Neural progenitor cell (in vitro differentiated cells): ENCODE results near the gene RAD51B. TPM values are rescaled to one million over a fixed set of nuclear protein-coding genes. Genes with fewer than 3 reads are reported as not detected.

Experiments used
- DNase-seq: peaks from one replicate; pipeline ENCODE4 v3.0.0-alpha.2; 2016; ENCODE audit warnings: low spot score
- H2AFZ ChIP-seq: fragments of 200-600 bp; sonication (generic); replicated peaks from 2 replicates; pipeline ENCODE4 v1.6.1; 2016; ENCODE audit warnings: antibody characterized with exemption
- H3F3A ChIP-seq: fragments of 200-600 bp; sonication (generic); 2 replicates; pipeline ENCODE4 v1.6.1; 2016; ENCODE audit warnings: antibody characterized with exemption, low read depth
- H3K27ac ChIP-seq: fragments of 200-600 bp; sonication (generic); 2 replicates; pipeline ENCODE4 v1.5.1; 2016; ENCODE audit warnings: mild to moderate bottlenecking
- H3K27me3 ChIP-seq: fragments of 200-600 bp; sonication (generic); 2 replicates; pipeline ENCODE4 v1.6.1; 2016; ENCODE audit warnings: mild to moderate bottlenecking, moderate library complexity
- H3K36me3 ChIP-seq: fragments of 200-600 bp; sonication (generic); 2 replicates; pipeline ENCODE4 v1.5.1; 2016
- H3K4me1 ChIP-seq: fragments of 200-600 bp; sonication (generic); 2 replicates; pipeline ENCODE4 v1.6.1; 2016; ENCODE audit warnings: mixed run types
- H3K4me2 ChIP-seq: fragments of 200-600 bp; sonication (generic); 2 replicates; pipeline ENCODE4 v1.6.1; 2016
- H3K4me3 ChIP-seq: fragments of 200-600 bp; sonication (generic); 2 replicates; pipeline ENCODE4 v1.5.1; 2016
- H3K79me2 ChIP-seq: fragments of 200-600 bp; sonication (generic); 2 replicates; pipeline ENCODE4 v1.6.1; 2016; ENCODE audit warnings: low read depth
- H3K9ac ChIP-seq: fragments of 200-600 bp; sonication (generic); 2 replicates; pipeline ENCODE4 v1.6.1; 2016
- H3K9me3 ChIP-seq: fragments of 200-600 bp; sonication (generic); 2 replicates; pipeline ENCODE4 v1.5.1; 2016; ENCODE audit warnings: low read depth
- H4K20me1 ChIP-seq: fragments of 200-600 bp; sonication (generic); 2 replicates; pipeline ENCODE4 v1.6.1; 2016; ENCODE audit warnings: low read depth
- H3K27ac Mint-ChIP-seq: 3 replicates; pipeline ENCODE4 v1.8.0; 2021; ENCODE audit warnings: mixed read lengths
- H3K27me3 Mint-ChIP-seq: 2 replicates; pipeline ENCODE4 v1.8.0; 2022; ENCODE audit warnings: low read depth, mild to moderate bottlenecking, inconsistent platforms, moderate library complexity, mixed read lengths; ENCODE audit not compliant: insufficient read depth
- H3K36me3 Mint-ChIP-seq: 3 replicates; pipeline ENCODE4 v1.8.0; 2021; ENCODE audit warnings: mixed read lengths
- H3K4me1 Mint-ChIP-seq: 3 replicates; pipeline ENCODE4 v1.8.0; 2021; ENCODE audit warnings: mixed read lengths
- H3K4me3 Mint-ChIP-seq: 3 replicates; pipeline ENCODE4 v1.8.0; 2021; ENCODE audit warnings: mild to moderate bottlenecking, moderate library complexity, mixed read lengths
- H3K9me3 Mint-ChIP-seq: 3 replicates; pipeline ENCODE4 v1.8.0; 2020; ENCODE audit warnings: mixed read lengths
- CTCF ChIP-seq: fragments of 200-600 bp; sonication (generic); IDR thresholded peaks from 2 replicates; pipeline ENCODE4 v1.5.1; 2017; ENCODE audit warnings: antibody characterized with exemption, mild to moderate bottlenecking
- EZH2 ChIP-seq: fragments of 200-600 bp; sonication (generic); IDR thresholded peaks from 2 replicates; pipeline ENCODE4 v1.6.1; 2017; ENCODE audit warnings: antibody characterized with exemption, mild to moderate bottlenecking, moderate library complexity
- EZH2phosphoT487 ChIP-seq: fragments of 200-600 bp; sonication (generic); IDR thresholded peaks from 2 replicates; pipeline ENCODE4 v1.6.1; 2017; ENCODE audit warnings: antibody characterized with exemption
- total RNA-seq: library from RNA; depleted of rRNA; stranded (reverse); fragments of >200 nt; gene quantifications from 2 replicates; pipeline ENCODE4 v1.2.3, GENCODE V29; 2015; ENCODE audit warnings: low replicate concordance

Gene RAD51B
- total RNA-seq, 1 donor from 2014 or later, result 50.5 TPM

GRCh38 chr14:68094752-68095151 lies 275.2 kb downstream of the RAD51B start:
- Mint-ChIP-seq H3K27ac (no peak overlapping the region), H3K4me3 (no peak overlapping the region), H3K4me1 (no peaks in the 10 kb centered on the region), H3K27me3 (no peaks in the 10 kb centered on the region), H3K36me3 (peaks cover 5% of the 10 kb centered on the region), H3K9me3 (peaks cover 32% of the 10 kb centered on the region)
- no peaks in the 10 kb centered on the region for H3K27me3 ChIP-seq
- H3K27ac ChIP-seq, result no peak overlapping the region
- DNase-seq, result no peak
- H4K20me1 ChIP-seq, result no peaks in the 10 kb centered on the region
- H3K79me2 ChIP-seq, result no peaks in the 10 kb centered on the region
- H3K4me1 ChIP-seq, result no peaks in the 10 kb centered on the region
- no peaks in the 10 kb centered on the region for H3K36me3 ChIP-seq
- no peak overlapping the region for H3K9ac ChIP-seq
- no peak overlapping the region for H3K4me3 ChIP-seq
- no peak overlapping the region for H3K4me2 ChIP-seq
- no peak for TF ChIP-seq EZH2
- no peak for TF ChIP-seq EZH2phosphoT487
- no peak for TF ChIP-seq CTCF
- H3K9me3 ChIP-seq, result no peaks in the 10 kb centered on the region
- H3F3A ChIP-seq, result no peaks in the 10 kb centered on the region
- H2AFZ ChIP-seq, result no peak overlapping the region

GRCh38 chr14:68097727-68098126 lies 278.1 kb downstream of the RAD51B start:
- Mint-ChIP-seq H3K27me3 (no peaks in the 10 kb centered on the region), H3K36me3 (peaks cover 19% of the 10 kb centered on the region), H3K4me3 (no peak overlapping the region), H3K9me3 (peaks cover 49% of the 10 kb centered on the region), H3K27ac (no peak overlapping the region), H3K4me1 (no peaks in the 10 kb centered on the region)
- Histone ChIP-seq H3K4me1 (no peaks in the 10 kb centered on the region), H3K36me3 (no peaks in the 10 kb centered on the region), H3K9me3 (peaks cover 4% of the 10 kb centered on the region), H3K9ac (no peak overlapping the region), H3K79me2 (no peaks in the 10 kb centered on the region), H2AFZ (no peak overlapping the region), H3K4me3 (no peak overlapping the region), H3F3A (no peaks in the 10 kb centered on the region), H4K20me1 (no peaks in the 10 kb centered on the region), H3K27me3 (no peaks in the 10 kb centered on the region), H3K27ac (no peak overlapping the region), H3K4me2 (no peak overlapping the region)
- no peak for DNase-seq
- TF ChIP-seq EZH2 (no peak), EZH2phosphoT487 (no peak), CTCF (no peak)

- Histone ChIP-seq H3K4me1 (peaks cover under 1% of the 10 kb centered on the region), H3K27ac (no peak overlapping the region), H2AFZ (no peak overlapping the region), H3K79me2 (no peaks in the 10 kb centered on the region), H3F3A (no peaks in the 10 kb centered on the region), H3K9ac (no peak overlapping the region), H3K27me3 (no peaks in the 10 kb centered on the region), H4K20me1 (no peaks in the 10 kb centered on the region), H3K4me2 (no peak overlapping the region), H3K36me3 (no peaks in the 10 kb centered on the region), H3K9me3 (peaks cover 4% of the 10 kb centered on the region), H3K4me3 (no peak overlapping the region)
- H3K9me3 Mint-ChIP-seq, result peaks cover 53% of the 10 kb centered on the region
- TF ChIP-seq EZH2phosphoT487 (no peak), EZH2 (no peak), CTCF (no peak)
- H3K4me3 Mint-ChIP-seq, result no peak overlapping the region
- no peak for DNase-seq
- H3K4me1 Mint-ChIP-seq, result peaks cover 1% of the 10 kb centered on the region
- H3K27ac Mint-ChIP-seq, result no peak overlapping the region
- H3K36me3 Mint-ChIP-seq, result peaks cover 24% of the 10 kb centered on the region
- H3K27me3 Mint-ChIP-seq, result no peaks in the 10 kb centered on the region
Measured at GRCh38 chr14:68098834-68099233, 279.3 kb downstream of the RAD51B start.
